CD4-positive, alpha-beta T cell treated with Interleukin-4 for 4 hours (primary cell): ENCODE data around the gene SMC6.

Experiments
- DNase-seq: peaks from one replicate; pipeline ENCODE4 v3.0.0-alpha.2; 2020

Gene SMC6

GRCh38 chr2:17759805-17760204, 6.2 kb upstream of the SMC6 start:
- DNase-seq: no peak

DNA sequence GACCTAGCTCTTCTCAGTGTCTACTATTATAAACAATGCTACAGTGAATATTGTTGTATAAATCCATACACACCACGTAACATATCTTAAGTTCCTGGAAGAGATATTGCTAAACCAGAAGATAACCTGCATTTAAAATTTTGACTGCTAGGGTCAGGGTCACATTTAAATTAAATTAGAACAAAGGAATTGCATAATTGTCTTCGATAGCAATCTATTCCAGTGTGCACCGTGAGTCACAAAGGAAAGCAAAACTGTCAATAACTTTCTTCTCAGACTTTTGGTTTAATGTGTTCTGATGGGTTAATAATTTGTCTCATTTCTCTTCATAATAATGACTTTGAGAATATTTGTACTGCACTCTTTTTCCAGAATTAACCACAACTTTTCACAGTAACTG, 4.5 kb upstream of the SMC6 start:
- no peak for DNase-seq

DNA sequence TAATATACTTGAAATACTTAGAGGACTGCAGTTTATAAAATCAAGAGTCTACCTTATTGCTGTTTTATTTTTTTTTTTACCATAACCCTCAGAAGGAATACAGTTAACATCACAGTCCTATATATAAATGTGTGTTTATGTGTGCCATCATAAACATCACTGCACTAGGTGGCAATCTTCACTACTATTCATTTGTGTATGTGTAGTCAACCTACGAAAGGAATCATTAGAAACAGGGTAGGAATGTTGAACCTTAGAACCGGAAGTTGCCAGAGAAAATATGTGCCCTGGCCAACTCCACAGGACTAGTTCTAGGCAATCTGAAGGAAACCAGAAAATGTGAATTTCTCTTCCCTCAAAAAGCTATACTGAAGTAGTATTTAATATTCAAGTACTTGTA, 3.7 kb upstream of the SMC6 start:
- DNase-seq: no peak

GRCh38 chr2:17756668-17757067, 3.1 kb upstream of the SMC6 start:
- no peak for DNase-seq

DNA sequence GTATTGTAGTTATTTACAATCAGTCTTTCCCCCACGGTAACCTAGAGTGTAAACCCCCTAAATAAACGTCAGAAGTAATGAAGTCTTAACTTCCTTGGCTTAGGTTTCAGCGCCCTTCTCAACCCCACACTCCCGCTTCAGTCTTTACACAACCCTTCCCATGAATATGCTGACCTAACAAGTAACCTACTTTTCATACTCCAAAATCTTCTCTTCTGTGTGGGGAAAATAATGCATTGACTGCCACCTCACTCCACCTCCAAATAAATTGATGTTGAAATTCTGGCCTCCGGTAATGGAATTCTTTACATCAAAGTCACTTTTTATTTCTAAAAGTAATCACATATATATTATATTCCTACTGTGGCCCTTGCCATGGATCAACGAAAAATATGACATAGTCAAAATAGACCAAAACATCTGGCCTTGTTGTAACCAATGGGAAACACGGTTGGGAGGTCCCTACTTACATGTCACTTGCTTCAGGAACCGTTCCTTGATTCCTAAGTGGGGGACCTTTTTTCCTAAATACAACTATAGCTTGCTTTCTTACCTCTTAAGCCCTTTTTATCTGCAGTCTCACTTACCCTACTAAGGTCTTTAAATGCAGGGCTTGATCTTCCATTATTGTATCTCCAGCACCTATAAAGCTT, 1.3 kb upstream of the SMC6 start:
- no peak for DNase-seq

DNA sequence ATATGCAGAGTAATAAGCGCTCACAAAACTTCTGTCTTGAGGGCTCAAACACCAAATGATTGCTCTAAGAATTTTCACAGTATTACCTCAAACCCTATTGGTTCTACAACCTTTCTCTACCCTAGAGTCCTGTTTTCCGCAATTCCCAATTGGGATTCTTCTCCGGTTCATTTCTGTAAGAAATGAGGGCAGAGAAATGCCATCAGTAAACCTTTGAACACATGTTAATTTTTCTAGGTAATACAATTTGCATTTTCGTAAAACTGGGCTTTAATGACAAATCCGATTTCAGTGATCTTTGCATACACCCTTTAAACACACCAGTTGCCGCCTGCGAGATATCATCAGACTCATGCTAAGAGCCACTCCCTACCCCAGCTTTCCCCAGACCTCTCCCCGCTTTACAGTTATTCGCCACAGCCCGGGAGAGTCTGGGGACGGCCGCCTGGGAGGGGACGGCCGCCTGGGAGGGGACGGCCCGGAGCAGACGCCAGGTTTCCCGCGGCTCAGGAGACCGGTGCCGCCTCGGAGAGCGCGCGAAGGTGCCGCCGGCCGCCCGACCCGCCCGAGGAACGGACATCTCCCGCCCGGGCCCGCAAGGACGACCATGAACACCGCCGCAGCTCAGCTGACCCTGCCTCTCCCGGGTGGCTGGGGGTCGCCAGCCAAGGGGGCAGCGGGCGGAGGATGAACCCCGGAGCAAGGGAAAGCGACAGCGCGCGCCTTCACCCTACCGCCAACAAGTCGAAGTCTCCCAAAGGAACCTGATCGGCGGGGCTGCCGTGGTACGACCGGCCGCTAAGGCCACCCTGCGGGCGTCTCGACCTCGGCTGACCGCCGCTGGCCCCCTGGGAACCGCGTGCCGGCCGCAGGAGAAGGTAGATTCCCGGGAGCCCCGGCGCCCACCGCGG, 463 bp downstream of the SMC6 start:
- DNase-seq: peak; percentile 35

DNA sequence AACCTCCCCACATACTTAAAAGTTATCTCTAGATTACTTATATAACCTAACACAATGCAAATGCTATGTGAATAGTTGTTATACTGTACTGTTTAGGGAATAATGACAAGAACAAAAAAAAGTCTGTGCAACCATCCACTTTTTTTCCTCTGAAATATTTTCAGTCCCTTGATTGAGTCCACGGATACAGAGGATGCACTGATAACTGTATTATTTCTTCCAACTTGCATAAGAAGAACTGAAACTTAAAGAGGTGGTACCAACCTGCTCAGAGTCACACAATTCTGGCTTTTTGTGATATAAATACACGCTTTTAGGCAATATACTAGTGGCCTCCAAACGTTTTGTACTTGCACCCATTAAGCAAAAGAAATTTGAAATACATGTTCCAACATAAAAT, 1.4 kb downstream of the SMC6 start:
- no peak for DNase-seq

- no peak for DNase-seq
Observed at GRCh38 chr2:17749753-17750438, 3.7 kb downstream of the SMC6 start.

GRCh38 chr2:17748745-17749144, 4.9 kb downstream of the SMC6 start:
- no peak for DNase-seq

GRCh38 chr2:17747684-17748452, 5.7 kb downstream of the SMC6 start:
- no peak for DNase-seq

DNA sequence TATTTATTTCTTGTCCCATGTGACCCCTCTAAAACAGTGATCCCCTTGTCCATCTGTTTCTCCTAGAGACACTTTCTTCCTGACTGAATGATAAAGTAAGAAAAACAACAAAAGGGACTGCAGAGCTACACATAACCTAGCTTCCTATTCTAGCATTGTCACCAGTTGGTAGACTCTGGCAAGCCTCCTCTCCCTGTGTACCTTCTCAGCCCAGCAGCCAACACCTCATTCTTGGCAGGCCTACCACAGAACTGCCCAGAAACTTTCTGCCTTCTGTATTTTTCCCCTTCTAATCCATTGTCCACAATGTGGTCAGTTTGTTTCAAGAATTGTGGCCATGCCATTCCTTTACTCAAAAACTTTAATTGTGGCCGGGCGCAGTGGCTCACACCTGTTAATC, 13.4 kb downstream of the SMC6 start:
- no peak for DNase-seq

DNA sequence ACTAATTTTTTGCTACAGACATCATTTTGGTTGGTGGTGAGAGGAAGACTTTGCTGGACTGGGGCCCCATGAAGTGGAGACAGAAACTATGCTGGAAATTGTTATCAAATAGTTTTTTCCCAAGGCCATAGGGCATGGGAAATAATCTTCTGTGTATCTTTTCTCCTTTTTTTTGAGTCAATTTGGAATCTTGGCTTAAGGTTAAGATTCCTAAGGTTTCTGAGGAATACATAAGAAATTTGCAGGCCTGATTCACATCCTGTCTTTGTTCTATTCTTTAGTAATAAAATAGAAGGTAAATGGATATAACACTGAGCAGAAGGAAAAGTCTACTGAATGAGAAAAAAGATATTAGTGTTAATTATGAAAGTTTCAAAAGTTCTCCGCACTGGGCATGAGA, 16.6 kb downstream of the SMC6 start:
- no peak for DNase-seq

GRCh38 chr2:17735864-17736263, 17.7 kb downstream of the SMC6 start:
- no peak for DNase-seq

- DNase-seq: no peak
Observed at GRCh38 chr2:17733599-17733998, 20.0 kb downstream of the SMC6 start.

DNA sequence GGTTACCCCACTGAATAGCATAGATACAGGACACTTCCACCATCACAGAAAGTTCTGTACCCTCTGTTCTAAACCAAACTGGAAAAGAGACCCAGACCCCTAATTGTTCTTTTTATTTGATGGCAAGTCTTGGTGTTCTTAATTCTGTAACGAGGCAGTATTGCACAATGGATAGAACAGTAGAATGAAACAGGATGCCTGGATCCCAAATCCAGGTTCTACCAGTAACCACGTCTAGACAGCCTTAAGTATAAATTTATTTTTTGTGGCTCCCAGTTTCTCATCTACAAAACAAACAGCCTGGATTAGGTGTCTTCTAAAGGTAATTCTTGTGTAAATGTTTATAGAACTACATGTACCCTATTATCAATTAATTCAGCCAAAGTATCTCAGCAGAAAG, 23.7 kb downstream of the SMC6 start:
- no peak for DNase-seq

DNA sequence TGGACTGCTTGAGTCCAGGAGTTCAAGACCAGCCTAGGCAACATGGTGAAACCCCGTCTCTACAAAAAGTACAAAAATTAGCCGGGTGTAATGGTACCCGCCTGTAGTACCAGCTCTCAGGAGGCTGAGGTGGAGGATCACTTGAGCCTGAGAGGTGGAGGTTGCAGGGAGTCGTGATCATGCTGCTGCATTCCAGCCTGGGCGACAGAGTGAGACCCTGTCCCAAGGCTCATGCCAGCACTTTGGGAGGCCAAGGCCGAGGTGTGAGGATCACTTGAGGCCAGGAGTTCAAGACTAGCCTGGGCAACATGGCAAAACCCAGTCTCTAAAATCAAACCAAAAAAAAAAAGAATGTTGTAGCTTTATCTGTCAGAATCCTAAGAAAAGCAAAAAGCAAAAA, 25.4 kb downstream of the SMC6 start:
- DNase-seq: no peak

- DNase-seq: peak; percentile 25
Observed at GRCh38 chr2:17719562-17720371, 33.8 kb downstream of the SMC6 start.

DNA sequence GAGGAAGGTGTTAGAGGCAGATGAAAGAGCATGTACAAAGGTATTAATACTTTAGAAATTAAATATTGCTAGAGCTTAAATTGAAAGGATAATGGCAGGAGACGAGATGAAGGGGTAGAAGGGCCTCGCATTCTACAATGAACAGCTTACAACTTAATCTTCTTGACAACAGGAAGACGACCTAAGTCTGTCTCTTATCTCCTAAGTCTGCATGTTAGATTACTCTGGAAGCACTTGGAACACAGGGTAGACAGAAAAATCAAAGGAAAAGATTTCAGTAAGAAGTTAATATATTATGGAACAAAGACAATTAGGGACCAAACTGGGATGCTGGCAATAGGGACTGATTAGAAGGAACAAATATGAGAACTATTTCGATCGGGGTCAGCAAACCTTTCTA, 34.9 kb downstream of the SMC6 start:
- no peak for DNase-seq

- no peak for DNase-seq
Observed at GRCh38 chr2:17717666-17718065, 35.9 kb downstream of the SMC6 start.

GRCh38 chr2:17713291-17713690, 40.3 kb downstream of the SMC6 start:
- DNase-seq: no peak

DNA sequence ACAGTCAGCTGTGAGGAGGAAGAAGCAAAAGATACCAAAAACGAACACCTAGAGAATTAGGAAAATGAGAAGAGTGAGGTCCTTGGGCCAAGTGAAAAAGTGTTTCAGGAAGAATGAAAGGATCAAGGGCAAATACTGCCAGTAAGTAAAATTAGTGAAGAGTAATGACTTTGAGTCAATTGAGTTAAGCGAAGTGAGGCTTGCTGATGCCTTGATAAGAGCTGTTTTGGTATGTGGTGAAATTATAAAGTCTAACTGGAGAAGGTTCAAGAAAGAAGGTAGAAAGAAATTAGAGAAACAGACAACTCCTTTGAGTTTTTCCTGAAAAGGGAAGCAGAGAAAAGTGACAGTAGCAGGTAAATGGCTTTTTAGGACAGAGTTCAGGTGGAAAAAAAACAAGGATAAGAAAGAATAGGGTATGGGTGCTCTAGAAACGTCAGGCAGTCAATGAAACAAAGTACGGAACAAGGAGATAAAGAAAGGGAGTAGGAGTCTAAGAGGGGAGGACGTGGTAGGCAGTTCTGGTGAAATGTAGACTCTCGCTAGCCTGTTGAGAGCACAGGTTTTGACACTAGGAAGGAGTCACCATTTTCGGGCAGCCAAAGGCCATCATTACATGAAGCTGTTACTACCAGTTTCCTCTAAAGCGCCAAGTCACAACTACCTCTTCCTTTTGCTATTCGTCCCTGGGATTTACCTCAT, 42.9 kb downstream of the SMC6 start:
- DNase-seq: no peak

GRCh38 chr2:17709897-17710296, 43.7 kb downstream of the SMC6 start:
- DNase-seq: no peak
